ENCODE measurements around the gene MAP3K4.

MAP3K4 gene

DNA sequence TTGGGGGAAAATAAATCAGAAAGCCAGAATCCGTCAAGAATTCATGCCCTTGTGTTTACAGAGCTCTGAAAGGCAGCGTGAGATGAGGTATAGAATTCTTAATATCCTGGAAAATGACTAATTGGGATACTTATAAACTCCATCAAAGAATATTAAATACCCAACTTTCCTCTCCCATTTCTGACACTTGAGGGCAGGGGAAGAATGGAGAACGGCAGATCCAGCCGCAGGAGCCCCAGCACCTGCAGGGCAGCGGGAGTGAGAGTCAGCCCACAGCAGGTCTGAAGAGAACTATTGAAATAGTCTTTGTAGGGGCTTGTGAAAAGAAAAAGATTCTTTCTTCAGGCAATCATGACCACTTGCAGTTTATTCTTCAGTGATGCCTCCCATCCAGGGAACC lies 175.1 kb downstream of the MAP3K4 start:
- DNase-seq (ENCODE audit: low read depth in 2 of 2, low spot score in 1 of 2) = no peak

Data from stimulated activated CD8-positive, alpha-beta memory T cell treated with anti-CD3 and anti-CD28 coated beads, Interleukin-4, amount 100 ng/mL, for 1 hour (primary cell).